H7 (cell line): ENCODE data around the gene GXYLT2. TPM values are rescaled to one million over a fixed set of nuclear protein-coding genes. Genes with fewer than 3 reads are reported as not detected.

Source experiments
- DNase-seq: peaks from one replicate; pipeline ENCODE4 v3.0.0; 2012
- H3K27me3 ChIP-seq: 2 replicates; pipeline ENCODE4 v1.6.0; 2011; ENCODE audit warnings: mild to moderate bottlenecking, low read length; ENCODE audit not compliant: control insufficient read depth, insufficient read depth
- H3K36me3 ChIP-seq: replicated peaks from 2 replicates; pipeline ENCODE4 v1.5.1; 2011; ENCODE audit warnings: low read length; ENCODE audit not compliant: control insufficient read depth, insufficient read depth
- H3K4me3 ChIP-seq: 2 replicates; pipeline ENCODE4 v1.5.1; 2011; ENCODE audit warnings: low read depth, mild to moderate bottlenecking, control low read depth, low read length, moderate library complexity; ENCODE audit not compliant: insufficient read depth
- total RNA-seq: library from RNA; depleted of rRNA; stranded (reverse); fragments of >200 nt; shearing (Covaris generic); gene quantifications from 2 replicates; pipeline ENCODE4 v1.2.3, GENCODE V29; 2014; rRNA removed

GXYLT2 gene
- total RNA-seq, result 4.5 and 6.1 TPM in 2 replicates

GRCh38 chr3:72887705-72888545 is at the start of gene GXYLT2:
GXYLT2 (plus strand) TSS chr3:72888046; CDS start chr3:72888234, 188 bp downstream.
- H3K36me3 ChIP-seq, result no peaks in the 10 kb centered on the region
- peak; percentile 91 for DNase-seq
- H3K27me3 ChIP-seq, result peaks cover 8% of the 10 kb centered on the region
- peak within 1 kb of the TSS; percentile 53 for H3K4me3 ChIP-seq

GRCh38 chr3:72839057-72839456 is 48.8 kb upstream of the GXYLT2 start:
- no peak for DNase-seq

GRCh38 chr3:72844436-72844993 is 43.3 kb upstream of the GXYLT2 start:
- Histone ChIP-seq H3K36me3 (peaks cover 4% of the 10 kb centered on the region), H3K27me3 (peaks cover 10% of the 10 kb centered on the region), H3K4me3 (no peak overlapping the region)
- DNase-seq, result no peak

More at GRCh38 chr3:72839057-72839456, 48.8 kb upstream of the GXYLT2 start:
- Histone ChIP-seq H3K36me3 (peaks cover 4% of the 10 kb centered on the region), H3K4me3 (no peak overlapping the region), H3K27me3 (no peaks in the 10 kb centered on the region)

- no peak overlapping the region for H3K4me3 ChIP-seq
- peaks cover 4% of the 10 kb centered on the region for H3K36me3 ChIP-seq
- H3K27me3 ChIP-seq, result peaks cover 13% of the 10 kb centered on the region
- no peak for DNase-seq
These were observed 41.7 kb upstream of the GXYLT2 start for GRCh38 chr3:72846166-72846565.

GRCh38 chr3:72847282-72847681 is 40.6 kb upstream of the GXYLT2 start:
- DNase-seq, result no peak
- Histone ChIP-seq H3K4me3 (peak overlapping the region; percentile 68), H3K27me3 (peaks cover 13% of the 10 kb centered on the region), H3K36me3 (no peaks in the 10 kb centered on the region)

- peak; percentile 92 for DNase-seq
- Histone ChIP-seq H3K27me3 (peaks cover 13% of the 10 kb centered on the region), H3K36me3 (no peaks in the 10 kb centered on the region), H3K4me3 (peak within 1 kb of the TSS; percentile 68)
These were observed 39.8 kb upstream of the GXYLT2 start, which contains the start of gene SHQ1 for GRCh38 chr3:72847751-72848702. SHQ1 (minus strand) TSS chr3:72848445; CDS start chr3:72848340, 105 bp downstream.

GRCh38 chr3:72848703-72849081 is 39.2 kb upstream of the GXYLT2 start:
- peak; percentile 19 for DNase-seq
- peaks cover 13% of the 10 kb centered on the region for H3K27me3 ChIP-seq
- no peaks in the 10 kb centered on the region for H3K36me3 ChIP-seq
- peak overlapping the region; percentile 68 for H3K4me3 ChIP-seq

GRCh38 chr3:72855001-72855400 is 32.8 kb upstream of the GXYLT2 start:
- no peak overlapping the region for H3K4me3 ChIP-seq

GRCh38 chr3:72860053-72860452 is 27.8 kb upstream of the GXYLT2 start:
- DNase-seq, result no peak
- Histone ChIP-seq H3K36me3 (no peaks in the 10 kb centered on the region), H3K27me3 (no peaks in the 10 kb centered on the region), H3K4me3 (no peak overlapping the region)

More at GRCh38 chr3:72855001-72855400, 32.8 kb upstream of the GXYLT2 start:
- no peaks in the 10 kb centered on the region for H3K27me3 ChIP-seq
- no peaks in the 10 kb centered on the region for H3K36me3 ChIP-seq
- no peak for DNase-seq

- Histone ChIP-seq H3K27me3 (no peaks in the 10 kb centered on the region), H3K36me3 (no peaks in the 10 kb centered on the region), H3K4me3 (no peak overlapping the region)
- DNase-seq, result no peak
These were observed 27.0 kb upstream of the GXYLT2 start for GRCh38 chr3:72860846-72861245.

- Histone ChIP-seq H3K4me3 (no peak overlapping the region), H3K36me3 (no peaks in the 10 kb centered on the region), H3K27me3 (no peaks in the 10 kb centered on the region)
- no peak for DNase-seq
These were observed 25.3 kb upstream of the GXYLT2 start for GRCh38 chr3:72862314-72863090.

GRCh38 chr3:72872183-72872582 is 15.7 kb upstream of the GXYLT2 start:
- no peaks in the 10 kb centered on the region for H3K36me3 ChIP-seq
- DNase-seq, result no peak

GRCh38 chr3:72887343-72887704 is 522 bp upstream of the GXYLT2 start:
- peaks cover 8% of the 10 kb centered on the region for H3K27me3 ChIP-seq
- H3K4me3 ChIP-seq, result peak overlapping the region; percentile 53
- H3K36me3 ChIP-seq, result no peaks in the 10 kb centered on the region
- DNase-seq, result no peak

More at GRCh38 chr3:72872183-72872582, 15.7 kb upstream of the GXYLT2 start:
- H3K27me3 ChIP-seq, result no peaks in the 10 kb centered on the region
- H3K4me3 ChIP-seq, result no peak overlapping the region
